Measurements from ENCODE around the gene ZRANB1.
A peak's percentile ranks its signal among the peaks of the same experiment; 100 is the strongest.

Gene ZRANB1

GRCh38 chr10:125014836-125015355 lies 73.0 kb downstream of the ZRANB1 start:
- H3K27ac ChIP-seq: peak overlapping the region; percentile 83 to 96
- no peak for DNase-seq (ENCODE audit: low spot score)
- H3K4me3 ChIP-seq: no peak overlapping the region
- no peak for TF ChIP-seq CTCF (IDR thresholded peaks at IDR 0.05)

GRCh38 chr10:125015356-125015944 lies 73.5 kb downstream of the ZRANB1 start:
- peak overlapping the region; percentile 83 to 96 for H3K27ac ChIP-seq
- no peak for DNase-seq (ENCODE audit: low spot score)
- H3K4me3 ChIP-seq: peak overlapping the region; percentile 36
- TF ChIP-seq CTCF (IDR thresholded peaks at IDR 0.05): no peak

- peak; percentile 97 for DNase-seq (ENCODE audit: low spot score)
- no peak for TF ChIP-seq CTCF (IDR thresholded peaks at IDR 0.05)
- Histone ChIP-seq H3K4me3 (peak overlapping the region; percentile 36), H3K27ac (peak overlapping the region; percentile 83 to 96)
Observed at GRCh38 chr10:125016123-125016522, 74.2 kb downstream of the ZRANB1 start.

GRCh38 chr10:125016611-125017202 lies 74.8 kb downstream of the ZRANB1 start:
- Histone ChIP-seq H3K4me3 (peak overlapping the region; percentile 36), H3K27ac (peak overlapping the region; percentile 83 to 96)
- no peak for TF ChIP-seq CTCF (IDR thresholded peaks at IDR 0.05)
- DNase-seq (ENCODE audit: low spot score): no peak

GRCh38 chr10:125017547-125018298 lies 75.8 kb downstream of the ZRANB1 start:
- TF ChIP-seq CTCF (IDR thresholded peaks at IDR 0.05): no peak
- DNase-seq (ENCODE audit: low spot score): no peak
- Histone ChIP-seq H3K27ac (peak overlapping the region; percentile 83 to 96), H3K4me3 (peak overlapping the region; percentile 7)

- DNase-seq (ENCODE audit: low spot score): no peak
- Histone ChIP-seq H3K27ac (peak overlapping the region; percentile 83 to 96), H3K4me3 (no peak overlapping the region)
- TF ChIP-seq CTCF (IDR thresholded peaks at IDR 0.05): no peak
Observed at GRCh38 chr10:125018576-125019143, 76.7 kb downstream of the ZRANB1 start.

All from coronary artery (tissue), 2 donors.